GM18951 (cell line): ENCODE results near the gene SPPL2B.
"Not testable (repeated sequence)": the region's sequence is repeated elsewhere in the genome, so short reads cannot be mapped to it uniquely, and the experiment has no call there.

ENCODE experiments used
- POLR2A ChIP-seq: IDR thresholded peaks from 4 replicates; pipeline ENCODE4 v1.6.1; 2011; ENCODE audit warnings: mild to moderate bottlenecking; ENCODE audit not compliant: insufficient read length, insufficient read depth; ENCODE audit errors: extremely low read depth
- in situ Hi-C: fragments of 300-500 bp; cut with MboI; formaldehyde crosslinking; loops from one replicate; pipeline ENCODE4 v1.12.0; 2022; ENCODE audit warnings: low sequenced_read_pairs, mixed read lengths, inconsistent platforms; ENCODE audit not compliant: unreplicated experiment

SPPL2B gene

GRCh38 chr19:2340496-2341243, 12.2 kb downstream of the SPPL2B start:
- TF ChIP-seq POLR2A: no peak
- in situ Hi-C loops: no loop called here

- no peak for TF ChIP-seq POLR2A
- in situ Hi-C loops: no loop called here
Observed at GRCh38 chr19:2341244-2341751, 12.8 kb downstream of the SPPL2B start.

GRCh38 chr19:2341982-2342381, 13.5 kb downstream of the SPPL2B start:
- in situ Hi-C loops: no loop called here
- no peak for TF ChIP-seq POLR2A

- in situ Hi-C loops: no loop called here
- TF ChIP-seq POLR2A: no peak
Observed at GRCh38 chr19:2342656-2343288, 14.3 kb downstream of the SPPL2B start.

- TF ChIP-seq POLR2A: no peak
- in situ Hi-C loops: no loop called here
Observed at GRCh38 chr19:2343289-2343982, 15.0 kb downstream of the SPPL2B start.

GRCh38 chr19:2344381-2344870, 15.9 kb downstream of the SPPL2B start:
- in situ Hi-C loops: no loop called here
- no peak for TF ChIP-seq POLR2A

GRCh38 chr19:2345076-2345475, 16.6 kb downstream of the SPPL2B start:
- in situ Hi-C loops: no loop called here
- TF ChIP-seq POLR2A: no peak

- no peak for TF ChIP-seq POLR2A
Observed at GRCh38 chr19:2345794-2346663, 17.5 kb downstream of the SPPL2B start.

GRCh38 chr19:2349818-2350217, 21.3 kb downstream of the SPPL2B start:
- in situ Hi-C loops: not testable (repeated sequence)

More at GRCh38 chr19:2345794-2346663, 17.5 kb downstream of the SPPL2B start:
- in situ Hi-C loops: no loop called here

- in situ Hi-C loops: no loop called here
- no peak for TF ChIP-seq POLR2A
Observed at GRCh38 chr19:2350656-2351055, 22.2 kb downstream of the SPPL2B start.

GRCh38 chr19:2351591-2351990, 23.1 kb downstream of the SPPL2B start:
- no peak for TF ChIP-seq POLR2A
- in situ Hi-C loops: no loop called here

- TF ChIP-seq POLR2A: no peak
- in situ Hi-C loops: no loop called here
Observed at GRCh38 chr19:2352121-2352520, 23.6 kb downstream of the SPPL2B start.
